ENCODE data around the gene ALX1.

- TF ChIP-seq CTCF (IDR thresholded peaks at IDR 0.05; ENCODE audit: low read depth, low read length): no peak
- no peak for TF ChIP-seq EZH2phosphoT487 (IDR thresholded peaks at IDR 0.05; ENCODE audit: low read depth)
These were observed 3.5 kb downstream of the ALX1 start for GRCh38 chr12:85283560-85283959.

All from OCI-LY3 (cell line).